Kidney epithelial cell (primary cell): Measurements from ENCODE around the gene ATAD5. TPM values are rescaled to one million over a fixed set of nuclear protein-coding genes. Genes with fewer than 3 reads are reported as not detected.

Experiments used
- DNase-seq: peaks from one replicate; pipeline ENCODE4 v3.0.0-alpha.2; 2010; ENCODE audit warnings: low read depth
- H3K27me3 ChIP-seq: 2 replicates; pipeline ENCODE4 v1.6.0; 2011; ENCODE audit warnings: low read length; ENCODE audit not compliant: control insufficient read depth, insufficient read depth
- H3K36me3 ChIP-seq: 2 replicates; pipeline ENCODE4 v1.5.1; 2011; ENCODE audit warnings: low read length; ENCODE audit not compliant: control insufficient read depth, insufficient read depth
- H3K4me3 ChIP-seq: 2 replicates; pipeline ENCODE4 v1.5.1; 2011; ENCODE audit warnings: low read depth, mild to moderate bottlenecking, control low read depth, low read length
- CTCF ChIP-seq: IDR thresholded peaks from 2 replicates; pipeline ENCODE4 v1.5.1; 2011; ENCODE audit warnings: mild to moderate bottlenecking, moderate library complexity, low read length, control low read depth, inconsistent platforms; ENCODE audit not compliant: insufficient read depth, poor library complexity, severe bottlenecking
- total RNA-seq: library from RNA; depleted of rRNA; stranded (reverse); fragments of >200 nt; gene quantifications from 2 replicates; pipeline ENCODE4 v1.2.3, GENCODE V29; 2015

The ATAD5 gene
- total RNA-seq, 1 donor from 2014 or later = 3.8 TPM

- no peaks in the 10 kb centered on the region for H3K36me3 ChIP-seq
- H3K4me3 ChIP-seq = no peak overlapping the region
- TF ChIP-seq CTCF = no peak
- no peak for DNase-seq
- no peaks in the 10 kb centered on the region for H3K27me3 ChIP-seq
Observed at GRCh38 chr17:30794372-30794771, 37.4 kb upstream of the ATAD5 start.

- TF ChIP-seq CTCF = no peak
- H3K27me3 ChIP-seq = no peaks in the 10 kb centered on the region
- H3K36me3 ChIP-seq = no peaks in the 10 kb centered on the region
- no peak overlapping the region for H3K4me3 ChIP-seq
- no peak for DNase-seq
Observed at GRCh38 chr17:30796016-30796415, 35.8 kb upstream of the ATAD5 start.

- TF ChIP-seq CTCF = no peak
- Histone ChIP-seq H3K36me3 (no peaks in the 10 kb centered on the region), H3K27me3 (no peaks in the 10 kb centered on the region)
Observed at GRCh38 chr17:30801671-30802070, 30.1 kb upstream of the ATAD5 start.

DNA sequence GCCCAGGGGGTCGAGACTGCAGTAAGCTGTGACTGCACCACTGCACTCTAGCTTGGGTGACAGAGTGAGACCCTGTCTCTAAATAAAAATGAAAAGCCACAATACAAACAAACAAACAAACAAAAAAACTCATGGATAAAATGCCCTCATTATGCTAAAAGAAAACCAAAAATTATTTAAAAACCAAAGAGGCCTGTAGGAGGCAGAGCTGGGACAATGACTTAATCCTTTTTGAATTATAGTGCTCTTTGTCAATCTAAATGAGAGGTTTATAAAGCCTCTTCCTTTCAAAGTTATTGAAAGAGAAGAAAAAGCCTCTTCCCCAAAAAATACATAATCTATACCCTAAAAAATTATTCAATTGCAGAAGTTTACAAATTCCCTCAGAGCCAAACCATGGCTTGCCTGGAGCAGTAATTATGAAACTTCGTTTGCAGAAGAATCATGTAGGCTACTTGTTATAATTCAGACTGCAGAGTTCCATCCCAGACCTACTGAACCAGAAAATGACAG is 25.8 kb upstream of the ATAD5 start:
- no peaks in the 10 kb centered on the region for H3K36me3 ChIP-seq
- H3K4me3 ChIP-seq = no peak overlapping the region
- H3K27me3 ChIP-seq = no peaks in the 10 kb centered on the region
- TF ChIP-seq CTCF = no peak
- no peak for DNase-seq

More at GRCh38 chr17:30801671-30802070, 30.1 kb upstream of the ATAD5 start:
- DNase-seq = no peak
- no peak overlapping the region for H3K4me3 ChIP-seq

GRCh38 chr17:30807896-30808295 is 23.9 kb upstream of the ATAD5 start:
- H3K27me3 ChIP-seq = no peaks in the 10 kb centered on the region
- no peaks in the 10 kb centered on the region for H3K36me3 ChIP-seq
- no peak for TF ChIP-seq CTCF
- no peak overlapping the region for H3K4me3 ChIP-seq
- no peak for DNase-seq

GRCh38 chr17:30808785-30809286 is 22.9 kb upstream of the ATAD5 start:
- DNase-seq = no peak
- no peaks in the 10 kb centered on the region for H3K27me3 ChIP-seq
- H3K4me3 ChIP-seq = no peak overlapping the region
- no peaks in the 10 kb centered on the region for H3K36me3 ChIP-seq
- TF ChIP-seq CTCF = no peak
